H1 (cell line): ENCODE measurements around the gene LAS1L. TPM values are rescaled to one million over a fixed set of nuclear protein-coding genes. Genes with fewer than 3 reads are reported as not detected.
"Not testable (repeated sequence)": the region's sequence is repeated elsewhere in the genome, so short reads cannot be mapped to it uniquely, and the experiment has no call there.

Source experiments
- CTCF ChIA-PET: fragments of 300-600 bp; sonication (Branson Sonifier 250); formaldehyde crosslinking; loops from one replicate; lab custom pipeline; 2021; ENCODE audit not compliant: partially characterized antibody; lab: Charles Lee
- POLR2A ChIA-PET: fragments of 300-600 bp; sonication (Branson Sonifier 250); formaldehyde crosslinking; loops from one replicate; lab custom pipeline; 2021; ENCODE audit warnings: inconsistent platforms; ENCODE audit not compliant: partially characterized antibody; lab: Charles Lee
- DNase-seq, 2 experiments: peaks; one replicate each; pipeline versions ENCODE4 v3.0.0 to v3.0.0-alpha.2; 2010 to 2022; ENCODE audit warnings: low spot score in 2 of 2, low read depth in 1 of 2, mixed read lengths in 1 of 2
- FAIRE-seq: peaks from 2 replicates; lab custom pipeline; 2011; peaks lifted over from hg19 to GRCh38; lab: Jason Lieb, UNC
- H2AFZ ChIP-seq: 2 replicates; pipeline ENCODE4 v1.8.1; 2012; ENCODE audit warnings: low read length, inconsistent platforms
- H2AK5ac ChIP-seq: 2 replicates; pipeline ENCODE4 v1.6.1; 2013; ENCODE audit warnings: low read depth, low read length
- H2BK120ac ChIP-seq: replicated peaks from 2 replicates; pipeline ENCODE3; 2013; ENCODE audit warnings: low read depth, low read length, inconsistent platforms
- H2BK12ac ChIP-seq: 2 replicates; pipeline ENCODE4 v1.6.1; 2013; ENCODE audit warnings: low read depth, low read length
- H2BK15ac ChIP-seq: 2 replicates; pipeline ENCODE4 v1.6.1; 2013; ENCODE audit warnings: low read length
- H2BK20ac ChIP-seq: 2 replicates; pipeline ENCODE4 v1.6.1; 2013; ENCODE audit warnings: low read length
- H2BK5ac ChIP-seq: 2 replicates; pipeline ENCODE4 v1.6.1; 2013; ENCODE audit warnings: low read depth, low read length
- H3K14ac ChIP-seq: 2 replicates; pipeline ENCODE4 v1.6.1; 2013; ENCODE audit warnings: inconsistent platforms; ENCODE audit not compliant: insufficient read length
- H3K18ac ChIP-seq: 2 replicates; pipeline ENCODE4 v1.6.1; 2013; ENCODE audit warnings: low read length; ENCODE audit errors: extremely low read depth
- H3K23ac ChIP-seq: 2 replicates; pipeline ENCODE4 v1.6.1; 2013; ENCODE audit warnings: inconsistent platforms; ENCODE audit not compliant: insufficient read length
- H3K23me2 ChIP-seq: 2 replicates; pipeline ENCODE4 v1.6.1; 2013; ENCODE audit warnings: low read depth, low read length
- H3K27ac ChIP-seq: 2 replicates; pipeline ENCODE4 v1.6.1; 2011; ENCODE audit warnings: low read depth, low read length, inconsistent platforms
- H3K27me3 ChIP-seq, 4 experiments: replicated peaks in 1 of 4; 1 replicate in 1 of 4; 2 replicates in 3 of 4; pipeline versions ENCODE4 v1.6.1 to v1.8.1; 2011 to 2013; ENCODE audit warnings: low read length in 3 of 4, mild to moderate bottlenecking in 3 of 4, inconsistent platforms in 2 of 4, mixed read lengths in 2 of 4, moderate library complexity in 1 of 4; ENCODE audit not compliant: control insufficient read depth in 3 of 4, insufficient read depth in 3 of 4; ENCODE audit errors: extremely low read depth in 1 of 4
- H3K36me3 ChIP-seq, 4 experiments: 2 replicates each; pipeline versions ENCODE4 v1.6.1 to v1.8.1; 2011 to 2013; ENCODE audit warnings: mild to moderate bottlenecking in 4 of 4, low read length in 3 of 4, moderate library complexity in 2 of 4, control low read depth in 1 of 4, inconsistent platforms in 1 of 4; ENCODE audit not compliant: insufficient read depth in 4 of 4, control insufficient read depth in 2 of 4
- H3K4ac ChIP-seq: replicated peaks from 2 replicates; pipeline ENCODE3; 2013; ENCODE audit warnings: low read length, low read depth, mixed read lengths, inconsistent platforms; ENCODE audit not compliant: insufficient read length
- H3K4me1 ChIP-seq, 4 experiments: replicated peaks in 1 of 4; 1 replicate in 1 of 4; 2 replicates in 3 of 4; pipeline versions ENCODE4 v1.6.1 to v1.8.1; 2011 to 2013; ENCODE audit warnings: low read length in 3 of 4, inconsistent platforms in 2 of 4, mixed read lengths in 1 of 4; ENCODE audit not compliant: insufficient read depth in 4 of 4, control insufficient read depth in 3 of 4
- H3K4me2 ChIP-seq, 2 experiments: 2 replicates each; pipeline versions ENCODE4 v1.6.1 to v1.8.1; 2011 to 2013; ENCODE audit warnings: low read depth in 2 of 2, low read length in 2 of 2, control low read depth in 1 of 2, inconsistent platforms in 1 of 2, mild to moderate bottlenecking in 1 of 2; ENCODE audit not compliant: insufficient read depth in 1 of 2
- H3K4me3 ChIP-seq, 4 experiments: fragments of 200-600, 300-600 bp in 1 of 4; sonication (generic), shearing (Covaris generic), sonication (Bioruptor Twin) in 1 of 4; 2 replicates each; pipeline versions ENCODE4 v1.5.1 to v1.8.1; 2011 to 2016; ENCODE audit warnings: low read length in 4 of 4, low read depth in 3 of 4, control low read depth in 2 of 4, inconsistent platforms in 2 of 4, mild to moderate bottlenecking in 2 of 4, mixed read lengths in 1 of 4, moderate library complexity in 1 of 4; ENCODE audit not compliant: insufficient read depth in 2 of 4; ENCODE audit errors: extremely low read depth in 1 of 4
- H3K56ac ChIP-seq: replicated peaks from 2 replicates; pipeline ENCODE3; 2013; ENCODE audit warnings: low read depth, mild to moderate bottlenecking, mixed read lengths, low read length, inconsistent platforms; ENCODE audit not compliant: insufficient read length
- H3K79me1 ChIP-seq: 2 replicates; pipeline ENCODE4 v1.6.1; 2013; ENCODE audit warnings: low read depth, low read length, control low read depth
- H3K79me2 ChIP-seq, 2 experiments: 2 replicates each; pipeline versions ENCODE4 v1.6.1 to v1.8.1; 2012 to 2013; ENCODE audit warnings: low read length in 2 of 2, mild to moderate bottlenecking in 2 of 2, inconsistent platforms in 1 of 2; ENCODE audit not compliant: insufficient read depth in 2 of 2, control insufficient read depth in 1 of 2
- H3K9ac ChIP-seq, 4 experiments: replicated peaks in 1 of 4; 1 replicate in 1 of 4; 2 replicates in 3 of 4; pipeline versions ENCODE4 v1.6.1 to v1.8.1; 2011 to 2013; ENCODE audit warnings: low read depth in 3 of 4, low read length in 3 of 4, control low read depth in 2 of 4, mild to moderate bottlenecking in 2 of 4, moderate library complexity in 2 of 4, inconsistent platforms in 1 of 4; ENCODE audit errors: extremely low read depth in 1 of 4
- H3K9me3 ChIP-seq, 2 experiments: 2 replicates each; pipeline versions ENCODE4 v1.6.1 to v1.8.1; 2012 to 2013; ENCODE audit warnings: mild to moderate bottlenecking in 2 of 2, moderate library complexity in 2 of 2, control low read depth in 1 of 2, inconsistent platforms in 1 of 2, low read depth in 1 of 2, low read length in 1 of 2, mixed read lengths in 1 of 2; ENCODE audit not compliant: insufficient read depth in 2 of 2
- H4K20me1 ChIP-seq, 2 experiments: replicated peaks in 1 of 2; 2 replicates each; pipeline versions ENCODE3 to v1.8.1; 2011 to 2013; ENCODE audit warnings: inconsistent platforms in 2 of 2, low read length in 2 of 2, mild to moderate bottlenecking in 1 of 2; ENCODE audit not compliant: insufficient read depth in 2 of 2, control insufficient read depth in 1 of 2
- H4K5ac ChIP-seq: 2 replicates; pipeline ENCODE4 v1.6.1; 2013; ENCODE audit warnings: low read length, low read depth, mixed read lengths, inconsistent platforms; ENCODE audit not compliant: insufficient read length
- H4K8ac ChIP-seq: 2 replicates; pipeline ENCODE4 v1.8.0; 2013; ENCODE audit warnings: mild to moderate bottlenecking, moderate library complexity, low read length, inconsistent platforms; ENCODE audit not compliant: insufficient read depth; ENCODE audit errors: extremely low read depth
- H4K91ac ChIP-seq: replicated peaks from 2 replicates; pipeline ENCODE3; 2013; ENCODE audit warnings: low read length, mixed read lengths, inconsistent platforms; ENCODE audit not compliant: insufficient read length
- WGBS, 2 experiments: shearing (Covaris generic) in 1 of 2; methylation state at CpG; one replicate each; pipeline versions ENCODE4 v1.1.6 to v1.1.7; 2013 to 2015; ENCODE audit warnings: low lambda C conversion rate in 2 of 2, mixed read lengths in 2 of 2, inconsistent platforms in 1 of 2, low coverage in 1 of 2, missing lambda C conversion rate in 1 of 2; ENCODE audit not compliant: insufficient replicate concordance in 2 of 2, insufficient coverage in 1 of 2, insufficient read length in 1 of 2; ENCODE audit errors: extremely low coverage in 1 of 2, missing lambda C conversion rate in 1 of 2; 5-methylcytosine and 5-hydroxymethylcytosine counted together
- polyA plus RNA-seq, 7 experiments: library from polyadenylated mRNA; depleted of rRNA in 3 of 7; stranded (reverse) in 5 of 7; unstranded in 2 of 7; fragments of >200 nt in 5 of 7; fragments of 200-250 nt in 2 of 7; gene quantifications; 1 replicate in 5 of 7; 2 replicates in 1 of 7; 4 replicates in 1 of 7; pipeline versions ENCODE4 v1.2.1 to v1.2.3, GENCODE V29; 2011 to 2013; ENCODE audit warnings: missing spikeins in 2 of 7, mixed read lengths in 2 of 7
- total RNA-seq: library from RNA; stranded (reverse); fragmentation: NEBNext Ultra II Directional; extraction: Animal tissue kit (Norgen Biotek cat#: 25700); gene quantifications from 2 replicates; pipeline ENCODE4 v1.2.1, GENCODE V29; 2021

LAS1L gene
- total and polyA plus RNA-seq, 2 of the 8 experiments (the other 6 are each of a cell fraction or from before 2014, with no cell fraction given): 39.5 to 65.0 TPM

GRCh38 chrX:65518980-65519379 lies 15.6 kb downstream of the LAS1L start:
- H3K4me1 ChIP-seq, FAIRE-seq, H2BK12ac ChIP-seq, H3K18ac ChIP-seq, H2BK20ac ChIP-seq, H4K5ac ChIP-seq, H2BK120ac ChIP-seq, H4K91ac ChIP-seq, CTCF ChIA-PET, H2AK5ac ChIP-seq, H2BK15ac ChIP-seq, H3K4me2 ChIP-seq, DNase-seq, H3K4ac ChIP-seq, H3K56ac ChIP-seq, H3K23ac ChIP-seq, H3K14ac ChIP-seq, H3K9me3 ChIP-seq, H2AFZ ChIP-seq, H4K20me1 ChIP-seq, H4K8ac ChIP-seq, H3K9ac ChIP-seq, H3K79me2 ChIP-seq, H3K23me2 ChIP-seq, H3K27ac ChIP-seq, H3K27me3 ChIP-seq, H2BK5ac ChIP-seq, H3K79me1 ChIP-seq, H3K4me3 ChIP-seq: not testable (repeated sequence)
- WGBS, 2 experiments: 94% methylated on average over 3 of the region's 9 CpGs; no CpG with 5 or more reads in 1 of the 2 experiments
- peaks cover 11 to 49% (median 30%) of the 10 kb centered on the region in 4 experiments; a peak in 6 of 8 replicates for H3K36me3 ChIP-seq
- POLR2A ChIA-PET: interaction anchor here (1.1 kb wide), 1 partner anchor 20 kb away, joined by 3 read pairs; no protein-coding TSS in a partner anchor
